Body of pancreas (tissue), 4 donors: Measurements from ENCODE around the gene ANKRD30A. TPM values are rescaled to one million over a fixed set of nuclear protein-coding genes. Genes with fewer than 3 reads are reported as not detected.

Experiments
- ATAC-seq: fragments of 150-250 bp; one replicate; pipeline ENCODE4 v1.9.1; 2016
- DNase-seq, 4 donors: peaks; one replicate each; pipeline ENCODE4 v3.0.0-alpha.2; 2019
- H3K27ac ChIP-seq, 4 donors: fragments of 200-600 bp; sonication (generic); 1 replicate in 3 of 4; 2 replicates in 1 of 4; pipeline versions ENCODE4 v1.5.1 to v1.6.1; 2016 to 2019; ENCODE audit warnings: mild to moderate bottlenecking in 1 of 4, mixed read lengths in 1 of 4, moderate library complexity in 1 of 4
- H3K27me3 ChIP-seq, 2 donors: fragments of 200-600 bp; sonication (generic); one replicate each; pipeline ENCODE4 v1.6.0; 2016; ENCODE audit warnings: mild to moderate bottlenecking in 1 of 2
- H3K36me3 ChIP-seq, 2 donors: fragments of 200-600 bp; sonication (generic); replicated peaks in 1 of 2; 2 replicates each; pipeline ENCODE4 v1.5.1; 2016; ENCODE audit warnings: low read depth in 2 of 2; ENCODE audit not compliant: insufficient read depth in 1 of 2
- H3K4me1 ChIP-seq: fragments of 200-600 bp; sonication (generic); one replicate; pipeline ENCODE4 v1.6.0; 2016
- H3K4me3 ChIP-seq, 2 donors: fragments of 200-600 bp; sonication (generic); 1 replicate in 1 of 2; 2 replicates in 1 of 2; pipeline ENCODE4 v1.5.1; 2016 to 2019
- H3K9me3 ChIP-seq, 3 donors: fragments of 200-600 bp; sonication (generic); 1 replicate in 2 of 3; 2 replicates in 1 of 3; pipeline ENCODE4 v1.5.1; 2016
- CTCF ChIP-seq, 7 experiments: fragments of 450-650 bp in 4 of 7; fragments of 200-600 bp in 3 of 7; sonication (generic) in 3 of 7; IDR thresholded peaks; one replicate each; pipeline ENCODE4 v1.5.1; 2016 to 2019; ENCODE audit warnings: antibody characterized with exemption in 7 of 7
- POLR2A ChIP-seq, 3 donors: fragments of 450-650 bp; IDR thresholded peaks; one replicate each; pipeline ENCODE4 v1.6.1; 2016; ENCODE audit warnings: antibody characterized with exemption in 3 of 3, mild to moderate bottlenecking in 2 of 3
- WGBS, 2 donors: methylation state at CpG; one replicate each; pipeline ENCODE4 v1.1.5; 2017; 5-methylcytosine and 5-hydroxymethylcytosine counted together
- intact Hi-C: fragments of 100-400 bp; cut with DNase I; formaldehyde crosslinking; loops from one replicate; pipeline ENCODE4 v1.15.1; 2023
- total RNA-seq, 2 donors: library from RNA; depleted of rRNA; stranded (reverse); fragments of >200 nt; gene quantifications; one replicate each; pipeline ENCODE4 v1.1.0, GENCODE V29; 2016

The ANKRD30A gene
- total RNA-seq, 2 donors from 2014 or later = not detected

- 31 to 45% methylated on average over 4 of the region's 4 CpGs for WGBS, 2 donors
- ATAC-seq = no peak
These were observed 164.6 kb downstream of the ANKRD30A start for GRCh38 chr10:37289833-37290464.

GRCh38 chr10:37301271-37301670 is 175.9 kb downstream of the ANKRD30A start:
- ATAC-seq (no peak), DNase-seq (no peak)
- no peak overlapping the region for H3K27ac ChIP-seq
- H3K4me3 ChIP-seq = no peak overlapping the region
- no peaks in the 10 kb centered on the region for H3K36me3 ChIP-seq
- intact Hi-C loops = no loop called here
- H3K4me1 ChIP-seq = no peaks in the 10 kb centered on the region
- H3K9me3 ChIP-seq = no peaks in the 10 kb centered on the region
- H3K27me3 ChIP-seq = no peaks in the 10 kb centered on the region
- TF ChIP-seq POLR2A (IDR thresholded peaks at IDR 0.05) (no peak), CTCF (IDR thresholded peaks at IDR 0.05) (no peak)
- 36 to 67% methylated on average over 2 of the region's 2 CpGs for WGBS, 2 donors

More at GRCh38 chr10:37289833-37290464, 164.6 kb downstream of the ANKRD30A start:
- H3K27me3 ChIP-seq = no peaks in the 10 kb centered on the region
- H3K4me3 ChIP-seq = no peak overlapping the region
- no peaks in the 10 kb centered on the region for H3K36me3 ChIP-seq
- H3K4me1 ChIP-seq = no peaks in the 10 kb centered on the region
- H3K9me3 ChIP-seq = peaks cover 0 to 5% (median 0%) of the 10 kb centered on the region in 3 donors
- no peak overlapping the region for H3K27ac ChIP-seq
- TF ChIP-seq POLR2A (IDR thresholded peaks at IDR 0.05) = no peak
- no peak for TF ChIP-seq CTCF (IDR thresholded peaks at IDR 0.05)
- no peak for DNase-seq
- intact Hi-C loops = no loop called here

- ATAC-seq (no peak), DNase-seq (no peak)
- no peak overlapping the region for H3K4me3 ChIP-seq
- no peaks in the 10 kb centered on the region for H3K9me3 ChIP-seq
- no peak overlapping the region for H3K27ac ChIP-seq
- 52 to 55% methylated on average over 2 of the region's 2 CpGs for WGBS, 2 donors
- no peaks in the 10 kb centered on the region for H3K4me1 ChIP-seq
- no peak for TF ChIP-seq CTCF (IDR thresholded peaks at IDR 0.05)
- no peak for TF ChIP-seq POLR2A (IDR thresholded peaks at IDR 0.05)
- no peaks in the 10 kb centered on the region for H3K36me3 ChIP-seq
- no peaks in the 10 kb centered on the region for H3K27me3 ChIP-seq
- intact Hi-C loops = no loop called here
These were observed 178.6 kb downstream of the ANKRD30A start for GRCh38 chr10:37304036-37304435.

- Histone ChIP-seq H3K27ac (no peak overlapping the region), H3K9me3 (no peaks in the 10 kb centered on the region), H3K4me3 (no peak overlapping the region), H3K36me3 (no peaks in the 10 kb centered on the region), H3K4me1 (no peaks in the 10 kb centered on the region), H3K27me3 (no peaks in the 10 kb centered on the region)
- DNase-seq (no peak), ATAC-seq (no peak)
- intact Hi-C loops = no loop called here
- WGBS, 2 donors = 29 to 62% methylated on average over 3 of the region's 3 CpGs
- TF ChIP-seq CTCF (IDR thresholded peaks at IDR 0.05) (no peak), POLR2A (IDR thresholded peaks at IDR 0.05) (no peak)
These were observed 189.0 kb downstream of the ANKRD30A start for GRCh38 chr10:37314350-37314749.

GRCh38 chr10:37314862-37315261 is 189.5 kb downstream of the ANKRD30A start:
- H3K27ac ChIP-seq = no peak overlapping the region
- no peaks in the 10 kb centered on the region for H3K27me3 ChIP-seq
- 9 to 24% methylated on average over 1 of the region's 1 CpG for WGBS, 2 donors
- no peaks in the 10 kb centered on the region for H3K36me3 ChIP-seq
- no peaks in the 10 kb centered on the region for H3K4me1 ChIP-seq
- no peak for ATAC-seq
- intact Hi-C loops = no loop called here
- DNase-seq = no peak
- H3K9me3 ChIP-seq = no peaks in the 10 kb centered on the region
- no peak overlapping the region for H3K4me3 ChIP-seq
- no peak for TF ChIP-seq CTCF (IDR thresholded peaks at IDR 0.05)
- no peak for TF ChIP-seq POLR2A (IDR thresholded peaks at IDR 0.05)
